Cerebellar nuclear complex (tissue), 1 donor: ENCODE data around the gene KCNK2.

Experiments used
- DNase-seq, 2 experiments: peaks; one replicate each; lab custom pipeline; 2025; lab: John Stamatoyannopoulos, UW

The KCNK2 gene

GRCh38 chr1:215082532-215083382 is at the start of gene KCNK2:
Gene KCNK2, plus strand, starts transcription at chr1:215082737. Its CDS starts 649 bp downstream, at chr1:215083386.
- no peak for DNase-seq

DNA sequence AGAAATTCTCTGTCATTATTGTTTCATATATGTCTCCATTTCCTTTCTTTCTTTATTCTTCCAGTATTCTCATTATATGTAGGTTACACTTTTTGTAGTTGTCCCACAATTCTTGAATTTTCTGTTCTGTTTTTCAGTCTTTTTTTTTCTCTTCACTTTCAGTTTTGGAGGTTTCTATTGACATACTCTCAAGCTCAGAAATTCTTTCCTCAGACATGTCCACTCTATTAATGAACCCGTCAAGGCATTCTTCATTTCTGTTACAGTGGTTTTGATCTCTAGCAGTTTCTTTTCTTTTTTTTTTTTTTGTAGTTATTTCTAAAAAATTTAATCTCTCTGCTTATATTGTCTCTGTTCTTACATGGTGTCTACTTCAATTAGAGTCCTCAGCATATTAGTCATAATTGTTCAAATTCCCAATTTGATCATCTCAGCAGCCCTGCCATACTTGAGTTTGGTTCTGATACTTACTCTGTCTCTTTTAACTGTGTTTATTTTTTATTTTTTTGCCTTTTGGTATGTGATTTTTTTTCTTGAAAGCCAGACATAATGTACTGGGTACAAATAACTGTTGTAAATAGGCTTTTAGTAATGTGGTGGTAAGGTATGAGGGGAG is 49.5 kb upstream of the KCNK2 start:
- no peak for DNase-seq

DNA sequence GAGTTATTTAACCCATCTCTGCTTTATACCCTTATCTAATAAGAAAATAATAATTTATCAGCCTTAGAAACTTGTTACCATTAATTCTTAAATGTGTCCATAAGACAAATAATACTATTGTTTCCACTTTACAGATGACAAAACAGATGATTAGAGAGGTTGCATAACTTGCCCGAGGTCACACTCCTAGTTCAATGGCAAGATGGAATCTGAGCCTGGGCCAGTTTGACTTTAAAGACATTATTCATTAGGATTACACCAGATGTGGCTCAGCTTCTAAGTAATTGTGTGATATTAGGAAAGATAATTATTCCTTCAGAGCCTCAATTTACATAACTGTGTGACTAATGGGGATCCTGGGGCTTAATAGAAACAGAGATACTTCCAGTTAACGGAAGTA is 42.3 kb upstream of the KCNK2 start:
- DNase-seq: no peak

GRCh38 chr1:215043401-215043800 is 39.1 kb upstream of the KCNK2 start:
- DNase-seq: no peak

GRCh38 chr1:215044151-215044550 is 38.4 kb upstream of the KCNK2 start:
- DNase-seq: no peak

GRCh38 chr1:215045698-215046308 is 36.7 kb upstream of the KCNK2 start:
- no peak for DNase-seq

DNA sequence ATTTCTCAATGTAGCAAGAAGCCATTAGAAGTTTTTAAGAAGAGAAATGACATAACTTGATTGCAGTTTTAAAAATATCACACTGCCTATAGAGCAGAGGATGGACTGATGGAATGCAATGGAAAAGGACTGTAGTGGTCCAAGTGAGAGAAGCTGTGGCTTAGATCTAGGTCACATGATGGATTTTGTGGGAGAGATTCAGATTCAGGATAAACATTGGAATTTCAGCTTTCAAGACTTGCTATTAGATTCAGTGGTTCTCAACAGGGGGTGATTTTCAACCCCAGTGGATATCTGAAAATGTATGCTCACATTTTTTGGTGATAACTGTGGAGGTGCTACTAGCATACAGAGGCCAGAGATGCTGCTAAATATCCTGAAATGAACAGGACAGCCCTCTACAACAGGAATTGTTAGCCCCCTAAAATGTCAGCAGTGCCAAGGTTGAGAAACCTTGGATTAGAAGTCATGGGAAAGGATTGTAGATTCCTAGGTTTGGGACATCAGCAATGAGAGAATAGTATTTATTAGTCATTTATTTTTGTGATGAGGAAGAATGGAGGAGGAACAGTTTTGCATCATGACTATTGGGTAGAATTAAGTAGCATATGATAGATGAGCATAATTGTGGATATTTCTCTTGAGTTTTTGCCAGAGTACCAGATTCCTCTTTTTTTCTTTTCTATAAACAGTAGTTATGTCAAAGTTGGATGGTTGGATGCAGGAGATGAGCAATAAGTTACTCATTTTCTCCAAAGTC is 30.1 kb upstream of the KCNK2 start:
- DNase-seq: no peak

DNA sequence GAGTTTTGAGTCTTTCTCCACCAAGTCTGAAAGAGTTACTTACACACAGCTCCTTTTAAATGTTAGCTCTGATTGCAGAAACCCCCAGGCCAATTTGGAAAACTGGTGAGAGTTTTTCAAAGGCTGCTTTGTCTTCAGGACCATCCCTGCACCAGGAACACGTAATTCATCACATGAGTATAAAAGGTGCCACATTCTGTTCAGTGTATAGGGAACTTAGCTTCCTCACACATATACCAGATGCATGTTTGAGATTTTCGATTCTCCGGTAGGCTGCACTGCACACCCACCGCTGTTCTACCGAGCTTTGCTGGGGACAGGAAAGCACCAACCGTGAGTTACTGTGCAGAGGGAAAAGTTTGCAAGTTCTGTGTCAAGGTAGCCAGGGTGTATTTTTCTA is 28.3 kb upstream of the KCNK2 start:
- DNase-seq: no peak

- DNase-seq: no peak
These were observed 27.1 kb upstream of the KCNK2 start for GRCh38 chr1:215055281-215055935.

- DNase-seq: no peak
These were observed 26.0 kb upstream of the KCNK2 start for GRCh38 chr1:215056584-215056983.

DNA sequence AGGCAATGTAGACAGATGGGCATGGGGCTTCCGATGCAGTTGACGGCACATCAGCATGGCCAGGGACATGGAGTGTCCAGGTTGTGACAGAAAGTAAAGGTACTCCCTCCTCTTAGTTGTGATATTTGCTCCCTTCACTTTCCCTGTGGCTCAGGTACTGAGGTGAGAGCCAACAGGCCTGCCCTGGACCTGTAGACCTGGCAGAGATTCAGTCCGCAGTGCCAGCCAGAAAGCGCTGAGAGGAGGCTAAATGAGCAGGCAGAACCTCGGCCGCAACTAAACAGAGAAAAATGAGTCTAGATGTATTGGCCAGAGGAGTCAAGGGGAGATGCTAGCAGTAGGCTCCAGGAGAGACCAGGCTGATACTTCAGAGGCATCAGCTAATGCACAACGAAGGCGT is 22.6 kb upstream of the KCNK2 start:
- DNase-seq: no peak

GRCh38 chr1:215064327-215064726 is 18.2 kb upstream of the KCNK2 start:
- no peak for DNase-seq

DNA sequence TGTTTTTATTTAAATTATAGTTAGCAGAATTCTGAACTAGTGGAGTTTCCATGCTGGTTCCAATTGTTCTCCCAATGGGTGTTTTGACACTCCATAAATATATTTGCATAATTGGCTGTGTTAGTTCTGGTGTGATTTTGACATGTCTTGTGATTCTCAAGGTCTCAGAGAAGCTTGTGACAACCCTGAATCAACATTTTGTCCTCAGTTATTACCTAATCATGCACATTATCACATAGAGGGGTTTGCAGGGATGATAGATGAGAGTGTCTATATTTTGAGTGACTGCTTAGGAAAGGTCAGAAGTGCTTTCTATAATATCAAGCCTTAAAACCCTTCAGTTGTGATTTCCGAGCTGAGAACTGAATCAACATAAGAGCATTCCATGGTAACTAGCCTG is 11.5 kb upstream of the KCNK2 start:
- DNase-seq: no peak

- DNase-seq: no peak
These were observed 6.2 kb upstream of the KCNK2 start for GRCh38 chr1:215076322-215076721.

GRCh38 chr1:215079456-215079855 is 3.1 kb upstream of the KCNK2 start:
- no peak for DNase-seq

DNA sequence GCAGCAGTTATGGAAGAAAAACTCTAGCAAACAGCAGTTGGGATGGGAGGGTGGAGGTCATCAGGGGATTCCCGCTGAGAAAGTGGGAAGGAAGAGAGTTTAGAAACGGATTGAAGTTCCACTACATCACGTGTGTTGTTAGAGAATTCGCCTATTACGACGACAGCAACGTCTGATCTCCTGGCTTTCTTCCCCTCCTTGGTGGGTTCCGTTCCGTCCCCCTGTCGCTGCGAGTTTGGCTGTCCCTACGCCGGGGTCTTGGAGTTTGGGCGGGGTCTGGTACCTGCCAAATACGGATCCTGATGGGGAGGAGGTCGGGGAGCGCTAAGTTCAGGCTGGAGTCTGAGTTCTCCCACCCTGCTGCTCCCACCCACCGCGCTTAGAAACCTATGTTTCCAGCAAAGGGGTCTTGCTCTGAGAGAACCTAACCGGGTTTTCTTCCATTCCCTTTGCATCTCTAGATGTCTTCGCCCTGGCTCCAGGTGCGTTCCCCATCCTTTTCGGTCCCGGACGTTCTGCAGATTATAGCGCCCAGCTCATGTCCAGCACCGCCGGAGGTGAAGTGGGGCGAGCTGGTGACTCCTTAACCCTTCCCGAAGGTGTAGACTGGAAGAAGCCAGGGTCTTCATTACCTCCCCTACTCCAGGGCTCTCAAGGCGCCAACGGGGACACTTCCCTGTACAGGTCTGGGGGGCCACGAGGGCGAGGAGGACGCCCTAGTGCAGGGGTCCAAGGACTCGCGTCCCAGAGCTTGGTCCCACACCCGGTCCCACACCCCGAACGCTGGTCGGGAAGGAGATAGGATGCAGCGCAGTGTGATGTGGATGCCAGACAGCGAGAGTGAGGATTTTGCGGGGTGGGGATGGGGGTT is 641 bp upstream of the KCNK2 start:
- DNase-seq: no peak

- no peak for DNase-seq
These were observed 935 bp downstream of the KCNK2 start for GRCh38 chr1:215083383-215083961.

DNA sequence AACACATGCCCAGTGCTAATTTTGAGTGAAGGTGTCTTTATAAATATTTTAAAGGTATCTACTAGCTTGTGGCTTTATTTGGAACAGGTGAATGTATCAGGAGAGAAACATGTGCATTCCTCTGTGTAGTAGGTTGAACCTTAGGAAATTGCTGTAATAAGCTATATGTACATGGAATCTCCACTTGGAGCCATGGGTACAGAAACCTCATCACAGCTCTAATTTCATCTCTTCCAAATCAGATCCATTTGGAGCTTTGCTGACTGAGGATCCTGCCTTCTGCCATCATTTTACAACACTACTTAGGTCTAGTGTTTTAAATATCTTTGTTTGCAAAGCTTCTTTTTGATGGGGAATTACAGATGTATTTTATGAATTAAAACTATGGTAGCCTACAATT is 2.1 kb downstream of the KCNK2 start:
- no peak for DNase-seq

DNA sequence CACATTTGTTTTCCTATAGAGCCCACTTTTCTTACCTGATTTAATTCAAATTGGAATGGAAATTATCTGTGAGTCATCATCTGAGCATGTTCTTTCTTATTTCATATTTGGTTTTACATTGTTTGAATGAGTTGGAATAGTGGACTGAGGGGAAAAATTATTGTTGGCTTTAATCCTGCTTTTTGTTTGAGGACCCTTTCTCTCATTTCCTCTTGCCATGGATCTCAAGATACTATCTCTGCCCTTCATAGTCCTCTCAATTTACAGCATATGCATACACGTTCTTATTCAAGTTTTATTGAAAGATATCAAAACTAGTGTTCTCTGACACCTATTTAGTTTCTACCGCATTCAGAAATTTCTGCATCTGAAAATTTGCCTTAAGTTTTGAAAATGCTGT is 5.1 kb downstream of the KCNK2 start:
- no peak for DNase-seq

DNA sequence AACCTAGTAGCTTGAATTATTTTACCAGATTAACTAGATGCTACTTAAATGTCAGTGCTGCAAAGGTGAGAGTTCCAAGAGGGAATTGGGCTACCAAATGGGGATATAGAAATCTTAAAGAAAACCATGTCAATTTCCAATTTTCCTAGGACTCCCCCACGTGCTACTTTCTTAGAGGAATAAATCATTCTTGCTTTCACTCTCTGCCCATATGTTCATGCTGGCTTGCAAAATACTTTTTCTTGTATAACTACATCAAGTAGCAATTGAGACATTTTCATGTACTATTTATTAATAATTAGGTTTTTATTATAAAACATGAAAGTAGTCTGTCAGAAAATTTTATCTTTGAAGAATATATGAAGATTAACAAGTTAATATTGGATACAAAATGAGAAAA is 11.8 kb downstream of the KCNK2 start:
- DNase-seq: no peak

DNA sequence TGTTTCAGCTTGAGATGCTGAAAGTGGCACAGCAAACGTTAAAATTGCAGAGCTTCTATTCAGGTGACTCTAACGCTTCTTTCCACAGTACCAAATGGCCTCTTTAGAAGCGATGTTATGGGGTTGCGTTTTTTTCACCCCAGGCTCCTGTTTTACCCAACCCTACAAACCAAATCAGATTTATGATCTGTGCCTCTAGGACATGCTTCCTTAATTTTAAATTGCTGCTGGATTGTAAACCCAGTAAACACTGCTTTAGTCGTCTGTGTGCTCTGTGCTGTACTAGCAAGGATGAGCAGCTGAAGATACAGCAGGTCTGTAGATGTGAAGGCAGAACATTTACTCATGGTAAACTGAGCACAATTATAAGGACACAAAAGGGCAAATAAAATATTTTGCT is 13.0 kb downstream of the KCNK2 start:
- no peak for DNase-seq
